ENCODE measurements around the gene SND1.
"Not testable (repeated sequence)": the region's sequence is repeated elsewhere in the genome, so short reads cannot be mapped to it uniquely, and the experiment has no call there.

The SND1 gene

GRCh38 chr7:127833641-127834040, 181.6 kb downstream of the SND1 start:
- Histone ChIP-seq H3K9me3 (ENCODE audit: control insufficient read depth, insufficient read depth, low read length) (peaks cover 14% of the 10 kb centered on the region), H3K9ac (ENCODE audit: low read depth, low read length) (no peak overlapping the region), H3K27me3 (ENCODE audit: control insufficient read depth, insufficient read depth, low read length) (no peaks in the 10 kb centered on the region), H3K36me3 (ENCODE audit: control insufficient read depth, insufficient read depth, low read length) (no peaks in the 10 kb centered on the region), H3K4me3 (ENCODE audit: low read depth, low read length) (no peak overlapping the region), H3K4me1 (ENCODE audit: control insufficient read depth, insufficient read depth, low read length) (0 out of 2 replicates have a peak, but pooled peaks cover under 1% of the 10 kb centered on the region), H3K27ac (ENCODE audit: low read depth, low read length) (no peak overlapping the region)

- Histone ChIP-seq H3K9ac (ENCODE audit: low read depth, low read length) (no peak overlapping the region), H3K4me3 (ENCODE audit: low read depth, low read length) (no peak overlapping the region), H3K27me3 (ENCODE audit: control insufficient read depth, insufficient read depth, low read length) (no peaks in the 10 kb centered on the region), H3K9me3 (ENCODE audit: control insufficient read depth, insufficient read depth, low read length) (peaks cover 14% of the 10 kb centered on the region), H3K4me1 (ENCODE audit: control insufficient read depth, insufficient read depth, low read length) (peaks cover 17% of the 10 kb centered on the region), H3K27ac (ENCODE audit: low read depth, low read length) (no peak overlapping the region), H3K36me3 (ENCODE audit: control insufficient read depth, insufficient read depth, low read length) (no peaks in the 10 kb centered on the region)
Measured at GRCh38 chr7:127835679-127836078, 183.7 kb downstream of the SND1 start.

GRCh38 chr7:127837816-127838410, 185.9 kb downstream of the SND1 start:
- H3K4me3 ChIP-seq (ENCODE audit: low read depth, low read length); H3K27ac ChIP-seq (ENCODE audit: low read depth, low read length); H3K36me3 ChIP-seq (ENCODE audit: control insufficient read depth, insufficient read depth, low read length); H3K9ac ChIP-seq (ENCODE audit: low read depth, low read length); H3K27me3 ChIP-seq (ENCODE audit: control insufficient read depth, insufficient read depth, low read length): not testable (repeated sequence)
- peaks cover 20% of the 10 kb centered on the region for H3K4me1 ChIP-seq (ENCODE audit: control insufficient read depth, insufficient read depth, low read length)
- H3K9me3 ChIP-seq (ENCODE audit: control insufficient read depth, insufficient read depth, low read length) = peaks cover 14% of the 10 kb centered on the region

GRCh38 chr7:127838816-127839415, 186.9 kb downstream of the SND1 start:
- H3K9me3 ChIP-seq (ENCODE audit: control insufficient read depth, insufficient read depth, low read length) = peaks cover 14% of the 10 kb centered on the region
- peaks cover 20% of the 10 kb centered on the region for H3K4me1 ChIP-seq (ENCODE audit: control insufficient read depth, insufficient read depth, low read length)
- no peak overlapping the region for H3K4me3 ChIP-seq (ENCODE audit: low read depth, low read length)
- H3K36me3 ChIP-seq (ENCODE audit: control insufficient read depth, insufficient read depth, low read length) = peaks cover 10% of the 10 kb centered on the region
- no peak overlapping the region for H3K27ac ChIP-seq (ENCODE audit: low read depth, low read length)
- H3K9ac ChIP-seq (ENCODE audit: low read depth, low read length) = no peak overlapping the region
- no peaks in the 10 kb centered on the region for H3K27me3 ChIP-seq (ENCODE audit: control insufficient read depth, insufficient read depth, low read length)

- Histone ChIP-seq H3K36me3 (ENCODE audit: control insufficient read depth, insufficient read depth, low read length) (peaks cover 24% of the 10 kb centered on the region), H3K4me3 (ENCODE audit: low read depth, low read length) (no peak overlapping the region), H3K4me1 (ENCODE audit: control insufficient read depth, insufficient read depth, low read length) (peaks cover 20% of the 10 kb centered on the region), H3K9ac (ENCODE audit: low read depth, low read length) (no peak overlapping the region), H3K27me3 (ENCODE audit: control insufficient read depth, insufficient read depth, low read length) (no peaks in the 10 kb centered on the region), H3K27ac (ENCODE audit: low read depth, low read length) (no peak overlapping the region), H3K9me3 (ENCODE audit: control insufficient read depth, insufficient read depth, low read length) (peaks cover 14% of the 10 kb centered on the region)
Measured at GRCh38 chr7:127840226-127840951, 188.4 kb downstream of the SND1 start.

DNA sequence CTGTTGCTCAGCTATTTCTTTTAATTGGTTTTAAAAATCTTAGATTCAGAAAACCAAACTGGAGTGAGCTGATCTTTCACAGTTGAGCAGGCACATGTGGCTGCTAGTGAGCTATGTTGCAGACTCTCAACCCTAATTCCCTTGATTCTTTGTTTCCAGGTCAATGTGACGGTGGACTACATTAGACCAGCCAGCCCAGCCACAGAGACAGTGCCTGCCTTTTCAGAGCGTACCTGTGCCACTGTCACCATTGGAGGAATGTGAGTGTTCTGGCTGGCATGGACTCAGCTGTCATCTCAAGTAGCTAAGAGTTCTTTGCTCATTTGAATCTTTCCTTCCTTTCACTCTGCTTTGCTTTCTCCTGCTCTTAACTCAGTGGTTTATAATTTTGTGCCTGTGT, 192.2 kb downstream of the SND1 start:
- Histone ChIP-seq H3K9me3 (ENCODE audit: control insufficient read depth, insufficient read depth, low read length) (no peaks in the 10 kb centered on the region), H3K4me1 (ENCODE audit: control insufficient read depth, insufficient read depth, low read length) (peaks cover 38% of the 10 kb centered on the region), H3K27ac (ENCODE audit: low read depth, low read length) (no peak overlapping the region), H3K27me3 (ENCODE audit: control insufficient read depth, insufficient read depth, low read length) (no peaks in the 10 kb centered on the region), H3K9ac (ENCODE audit: low read depth, low read length) (no peak overlapping the region), H3K36me3 (ENCODE audit: control insufficient read depth, insufficient read depth, low read length) (peaks cover 38% of the 10 kb centered on the region), H3K4me3 (ENCODE audit: low read depth, low read length) (no peak overlapping the region)

DNA sequence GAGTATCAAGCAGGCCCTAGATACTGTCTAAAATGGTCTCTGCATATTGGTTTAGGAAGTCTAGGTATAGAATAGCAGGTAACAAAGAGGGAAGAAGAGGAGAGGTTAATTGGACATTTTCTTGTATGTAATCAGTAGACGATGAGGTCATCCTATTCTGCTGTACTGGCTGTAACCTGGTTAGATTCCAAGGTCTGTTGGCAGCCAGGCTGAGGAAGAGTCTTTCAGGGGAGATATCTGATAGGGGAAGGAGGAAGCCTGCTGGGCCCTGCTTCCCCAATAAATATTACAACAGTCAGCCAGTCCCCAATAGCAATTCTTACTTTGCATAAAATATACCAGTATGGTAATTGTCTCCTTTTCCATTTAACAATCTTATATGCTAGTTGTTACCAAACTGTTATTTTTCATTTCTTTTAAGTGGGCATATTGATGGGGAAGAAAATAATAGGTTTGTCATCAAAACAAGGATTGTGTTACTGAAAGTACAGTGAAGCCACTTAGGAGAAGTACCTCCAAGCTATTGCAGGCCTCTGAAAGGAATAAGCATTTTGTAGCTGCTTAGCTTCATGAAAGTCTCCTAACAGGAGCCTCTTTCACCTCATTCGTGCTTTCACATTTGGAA, 192.8 kb downstream of the SND1 start:
- H3K9me3 ChIP-seq (ENCODE audit: control insufficient read depth, insufficient read depth, low read length) = no peaks in the 10 kb centered on the region
- H3K9ac ChIP-seq (ENCODE audit: low read depth, low read length) = no peak overlapping the region
- H3K4me1 ChIP-seq (ENCODE audit: control insufficient read depth, insufficient read depth, low read length) = peaks cover 32% of the 10 kb centered on the region
- H3K27me3 ChIP-seq (ENCODE audit: control insufficient read depth, insufficient read depth, low read length) = no peaks in the 10 kb centered on the region
- H3K27ac ChIP-seq (ENCODE audit: low read depth, low read length) = no peak overlapping the region
- H3K4me3 ChIP-seq (ENCODE audit: low read depth, low read length) = no peak overlapping the region
- H3K36me3 ChIP-seq (ENCODE audit: control insufficient read depth, insufficient read depth, low read length) = peaks cover 40% of the 10 kb centered on the region

- no peak overlapping the region for H3K9ac ChIP-seq (ENCODE audit: low read depth, low read length)
Measured at GRCh38 chr7:127845522-127846214, 193.7 kb downstream of the SND1 start.

DNA sequence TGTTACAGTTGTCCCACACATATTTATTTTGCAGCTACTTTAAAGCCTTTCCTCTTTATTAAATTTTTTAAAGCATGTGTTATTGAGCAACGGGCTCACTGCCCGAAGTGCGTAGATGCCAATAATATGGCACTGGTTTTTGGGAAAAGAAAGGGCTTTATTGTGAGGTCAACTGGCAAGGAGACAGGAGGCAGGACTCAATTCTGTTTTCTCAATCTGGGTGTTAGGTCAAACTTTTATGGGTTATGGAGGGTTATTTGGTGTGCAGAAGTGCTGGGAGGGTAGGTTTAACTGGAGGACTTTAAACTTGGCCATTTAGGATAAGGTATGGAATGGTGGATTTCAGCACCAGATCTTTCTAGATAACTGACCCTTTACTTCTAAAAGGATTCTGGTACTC, 195.6 kb downstream of the SND1 start:
- no peaks in the 10 kb centered on the region for H3K27me3 ChIP-seq (ENCODE audit: control insufficient read depth, insufficient read depth, low read length)
- H3K9ac ChIP-seq (ENCODE audit: low read depth, low read length) = no peak overlapping the region
- H3K4me3 ChIP-seq (ENCODE audit: low read depth, low read length) = peak overlapping the region; percentile 23; the same call in 1 of the 2 replicates
- peaks cover 21% of the 10 kb centered on the region for H3K4me1 ChIP-seq (ENCODE audit: control insufficient read depth, insufficient read depth, low read length)
- H3K9me3 ChIP-seq (ENCODE audit: control insufficient read depth, insufficient read depth, low read length) = no peaks in the 10 kb centered on the region
- peaks cover 47% of the 10 kb centered on the region for H3K36me3 ChIP-seq (ENCODE audit: control insufficient read depth, insufficient read depth, low read length)
- peak overlapping the region; percentile 58 for H3K27ac ChIP-seq (ENCODE audit: low read depth, low read length)

More at GRCh38 chr7:127845522-127846214, 193.7 kb downstream of the SND1 start:
- Histone ChIP-seq H3K9me3 (ENCODE audit: control insufficient read depth, insufficient read depth, low read length) (no peaks in the 10 kb centered on the region), H3K36me3 (ENCODE audit: control insufficient read depth, insufficient read depth, low read length) (peaks cover 45% of the 10 kb centered on the region), H3K27me3 (ENCODE audit: control insufficient read depth, insufficient read depth, low read length) (no peaks in the 10 kb centered on the region), H3K4me1 (ENCODE audit: control insufficient read depth, insufficient read depth, low read length) (peaks cover 24% of the 10 kb centered on the region), H3K27ac (ENCODE audit: low read depth, low read length) (no peak overlapping the region), H3K4me3 (ENCODE audit: low read depth, low read length) (no peak overlapping the region)

- Histone ChIP-seq H3K27me3 (ENCODE audit: control insufficient read depth, insufficient read depth, low read length) (no peaks in the 10 kb centered on the region), H3K4me3 (ENCODE audit: low read depth, low read length) (peak overlapping the region; percentile 23; the same call in 1 of the 2 replicates), H3K4me1 (ENCODE audit: control insufficient read depth, insufficient read depth, low read length) (peaks cover 21% of the 10 kb centered on the region), H3K27ac (ENCODE audit: low read depth, low read length) (peak overlapping the region; percentile 58), H3K9me3 (ENCODE audit: control insufficient read depth, insufficient read depth, low read length) (no peaks in the 10 kb centered on the region), H3K9ac (ENCODE audit: low read depth, low read length) (no peak overlapping the region), H3K36me3 (ENCODE audit: control insufficient read depth, insufficient read depth, low read length) (peaks cover 43% of the 10 kb centered on the region)
Measured at GRCh38 chr7:127848241-127848640, 196.2 kb downstream of the SND1 start.

All from HUES48 (cell line).